EH (cell line): ENCODE measurements around the gene CHRNA4.

Source experiments
- DNase-seq: peaks from one replicate; pipeline ENCODE4 v3.0.0-alpha.2; 2015; ENCODE audit warnings: low read depth

The CHRNA4 gene

GRCh38 chr20:63377951-63378381 lies 16.8 kb upstream of the CHRNA4 start:
- DNase-seq: no peak

GRCh38 chr20:63377256-63377941 lies 16.2 kb upstream of the CHRNA4 start:
- DNase-seq: no peak

GRCh38 chr20:63376283-63377250 lies 15.4 kb upstream of the CHRNA4 start:
- no peak for DNase-seq

- DNase-seq: no peak
Observed at GRCh38 chr20:63375438-63375837, 14.3 kb upstream of the CHRNA4 start.

- no peak for DNase-seq
Observed at GRCh38 chr20:63374504-63374903, 13.4 kb upstream of the CHRNA4 start.

- DNase-seq: no peak
Observed at GRCh38 chr20:63373996-63374395, 12.8 kb upstream of the CHRNA4 start.

- DNase-seq: no peak
Observed at GRCh38 chr20:63372971-63373885, 12.1 kb upstream of the CHRNA4 start.

GRCh38 chr20:63371291-63371865 lies 10.2 kb upstream of the CHRNA4 start:
- no peak for DNase-seq

- DNase-seq: no peak
Observed at GRCh38 chr20:63370618-63371187, 9.6 kb upstream of the CHRNA4 start.

- DNase-seq: no peak
Observed at GRCh38 chr20:63369724-63370617, 8.8 kb upstream of the CHRNA4 start.

- no peak for DNase-seq
Observed at GRCh38 chr20:63369024-63369530, 7.9 kb upstream of the CHRNA4 start.

GRCh38 chr20:63368151-63368550 lies 7.0 kb upstream of the CHRNA4 start:
- no peak for DNase-seq

GRCh38 chr20:63367446-63368055 lies 6.4 kb upstream of the CHRNA4 start:
- no peak for DNase-seq

GRCh38 chr20:63366390-63367365 lies 5.5 kb upstream of the CHRNA4 start:
- DNase-seq: no peak

- no peak for DNase-seq
Observed at GRCh38 chr20:63365601-63366389, 4.6 kb upstream of the CHRNA4 start.

- DNase-seq: no peak
Observed at GRCh38 chr20:63364801-63365585, 3.8 kb upstream of the CHRNA4 start.
